Measurements from ENCODE around the gene RTL5.

RTL5 gene

GRCh38 chrX:72129661-72130060, 2.1 kb downstream of the RTL5 start:
- no peak for DNase-seq

- no peak for DNase-seq
Measured at GRCh38 chrX:72128881-72129280, 2.8 kb downstream of the RTL5 start.

GRCh38 chrX:72128183-72128834, 3.4 kb downstream of the RTL5 start:
- DNase-seq: no peak

- DNase-seq: no peak
Measured at GRCh38 chrX:72127332-72127731, 4.4 kb downstream of the RTL5 start.

- DNase-seq: peak; percentile 50
Measured at GRCh38 chrX:72126539-72127140, 5.1 kb downstream of the RTL5 start.

GRCh38 chrX:72126048-72126415, 5.7 kb downstream of the RTL5 start:
- no peak for DNase-seq

- no peak for DNase-seq
Measured at GRCh38 chrX:72125331-72126047, 6.2 kb downstream of the RTL5 start.

- no peak for DNase-seq
Measured at GRCh38 chrX:72124540-72125201, 7.0 kb downstream of the RTL5 start.

GRCh38 chrX:72123471-72124185, 8.1 kb downstream of the RTL5 start:
- DNase-seq: no peak

- no peak for DNase-seq
Measured at GRCh38 chrX:72122621-72123337, 8.9 kb downstream of the RTL5 start.

- no peak for DNase-seq
Measured at GRCh38 chrX:72121383-72121782, 10.3 kb downstream of the RTL5 start.

GRCh38 chrX:72120837-72121236, 10.9 kb downstream of the RTL5 start:
- no peak for DNase-seq

GRCh38 chrX:72117636-72118210, 14.0 kb downstream of the RTL5 start:
- no peak for DNase-seq

- no peak for DNase-seq
Measured at GRCh38 chrX:72115380-72115779, 16.3 kb downstream of the RTL5 start.

GRCh38 chrX:72114807-72115206, 16.9 kb downstream of the RTL5 start:
- DNase-seq: no peak

- DNase-seq: no peak
Measured at GRCh38 chrX:72114306-72114705, 17.4 kb downstream of the RTL5 start.

- no peak for DNase-seq
Measured at GRCh38 chrX:72113461-72113860, 18.3 kb downstream of the RTL5 start.

- DNase-seq: no peak
Measured at GRCh38 chrX:72110876-72111708, 20.6 kb downstream of the RTL5 start.

GRCh38 chrX:72110051-72110875, 21.5 kb downstream of the RTL5 start:
- DNase-seq: no peak

GRCh38 chrX:72108666-72109065, 23.0 kb downstream of the RTL5 start:
- DNase-seq: no peak
